Loucy (cell line): ENCODE results near the gene NKG7.

ENCODE experiments used
- H2AFZ ChIP-seq: fragments of 200-600 bp; sonication (generic); 2 replicates; pipeline ENCODE4 v1.6.0; 2016; ENCODE audit warnings: antibody characterized with exemption, mild to moderate bottlenecking, low read length, moderate library complexity
- H3F3A ChIP-seq: fragments of 200-600 bp; 2 replicates; pipeline ENCODE4 v1.6.0; 2016; ENCODE audit warnings: antibody characterized with exemption, low read depth, mild to moderate bottlenecking
- H3K27me3 ChIP-seq: fragments of 200-600 bp; sonication (generic); 2 replicates; pipeline ENCODE4 v1.6.1; 2014; ENCODE audit warnings: low read length, mild to moderate bottlenecking; ENCODE audit not compliant: insufficient read depth, poor library complexity, severe bottlenecking
- H3K36me3 ChIP-seq: fragments of 200-600 bp; sonication (generic); 2 replicates; pipeline ENCODE4 v1.6.1; 2016; ENCODE audit warnings: low read length; ENCODE audit not compliant: insufficient read depth
- H3K4me1 ChIP-seq: fragments of 200-600 bp; sonication (generic); 2 replicates; pipeline ENCODE4 v1.5.1; 2014; ENCODE audit warnings: low read length, mild to moderate bottlenecking; ENCODE audit not compliant: insufficient read depth, poor library complexity, severe bottlenecking
- H3K4me2 ChIP-seq: fragments of 200-600 bp; sonication (generic); 2 replicates; pipeline ENCODE4 v1.6.0; 2014; ENCODE audit warnings: antibody characterized with exemption, low read length, low read depth, mild to moderate bottlenecking; ENCODE audit not compliant: poor library complexity, severe bottlenecking
- H3K4me3 ChIP-seq: fragments of 200-600 bp; sonication (generic); 2 replicates; pipeline ENCODE4 v1.5.1; 2014; ENCODE audit warnings: low read length, mild to moderate bottlenecking, mixed read lengths; ENCODE audit not compliant: poor library complexity, severe bottlenecking
- H3K79me2 ChIP-seq: fragments of 200-600 bp; sonication (generic); 2 replicates; pipeline ENCODE4 v1.6.1; 2014; ENCODE audit warnings: low read length; ENCODE audit not compliant: insufficient read depth
- H3K9ac ChIP-seq: fragments of 200-600 bp; sonication (generic); 2 replicates; pipeline ENCODE4 v1.6.0; 2014; ENCODE audit warnings: mild to moderate bottlenecking, low read depth, low read length, moderate library complexity; ENCODE audit not compliant: poor library complexity, severe bottlenecking
- H3K9me2 ChIP-seq: fragments of 200-600 bp; sonication (generic); replicated peaks from 2 replicates; pipeline ENCODE4 v1.6.1; 2016; ENCODE audit warnings: low read depth, low read length, mixed read lengths
- H3K9me3 ChIP-seq: fragments of 200-600 bp; sonication (generic); 2 replicates; pipeline ENCODE4 v1.6.1; 2014; ENCODE audit warnings: mild to moderate bottlenecking, antibody characterized with exemption, low read length, low read depth; ENCODE audit not compliant: insufficient read depth
- H4K20me1 ChIP-seq: fragments of 200-600 bp; sonication (generic); 2 replicates; pipeline ENCODE4 v1.6.0; 2014; ENCODE audit warnings: antibody characterized with exemption, low read length, mild to moderate bottlenecking; ENCODE audit not compliant: insufficient read depth, poor library complexity, severe bottlenecking
- EZH2phosphoT487 ChIP-seq: fragments of 200-600 bp; IDR thresholded peaks from 2 replicates; pipeline ENCODE4 v1.6.1; 2018; ENCODE audit warnings: antibody characterized with exemption, mild to moderate bottlenecking, moderate library complexity, borderline replicate concordance
- TF ChIP-seq, protein P1 (sequence below): fragments of 200-600 bp; sonication (generic); conservative IDR thresholded peaks from 2 replicates; pipeline ENCODE4 v1.5.1; 2014; ENCODE audit warnings: mild to moderate bottlenecking, antibody characterized with exemption, low read length

The NKG7 gene

DNA sequence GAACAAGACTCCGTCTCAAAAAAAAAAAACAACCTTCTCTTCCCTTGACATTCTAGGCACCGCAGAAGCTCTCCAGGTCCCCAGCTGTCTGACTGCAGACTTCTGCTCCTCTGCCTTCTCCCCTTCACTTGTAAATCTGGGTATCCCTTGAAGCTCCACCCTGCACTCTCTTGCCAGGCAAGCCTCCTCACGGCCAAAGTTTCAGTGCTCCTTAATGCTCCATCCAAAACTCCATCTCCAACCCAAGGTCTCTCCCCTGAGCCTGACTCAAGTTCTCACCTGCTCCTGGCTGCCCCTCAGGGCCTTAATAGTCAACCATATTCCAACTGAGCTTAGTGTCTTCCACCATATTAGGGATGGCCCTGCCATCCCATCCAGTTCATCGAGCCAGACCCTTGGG lies 2.2 kb downstream of the NKG7 start:
- Histone ChIP-seq H2AFZ (no peak overlapping the region), H3K4me3 (peak overlapping the region; percentile 78), H3K36me3 (no peaks in the 10 kb centered on the region), H3K9me3 (no peaks in the 10 kb centered on the region), H3K4me2 (peak overlapping the region; percentile 97), H3K9ac (peak overlapping the region; percentile 96), H3K79me2 (peaks cover 57% of the 10 kb centered on the region), H4K20me1 (no peaks in the 10 kb centered on the region), H3K9me2 (no peaks in the 10 kb centered on the region), H3K27me3 (no peaks in the 10 kb centered on the region), H3K4me1 (peaks cover 63% of the 10 kb centered on the region), H3F3A (peaks cover 12% of the 10 kb centered on the region)
- TF ChIP-seq, protein P1, sequence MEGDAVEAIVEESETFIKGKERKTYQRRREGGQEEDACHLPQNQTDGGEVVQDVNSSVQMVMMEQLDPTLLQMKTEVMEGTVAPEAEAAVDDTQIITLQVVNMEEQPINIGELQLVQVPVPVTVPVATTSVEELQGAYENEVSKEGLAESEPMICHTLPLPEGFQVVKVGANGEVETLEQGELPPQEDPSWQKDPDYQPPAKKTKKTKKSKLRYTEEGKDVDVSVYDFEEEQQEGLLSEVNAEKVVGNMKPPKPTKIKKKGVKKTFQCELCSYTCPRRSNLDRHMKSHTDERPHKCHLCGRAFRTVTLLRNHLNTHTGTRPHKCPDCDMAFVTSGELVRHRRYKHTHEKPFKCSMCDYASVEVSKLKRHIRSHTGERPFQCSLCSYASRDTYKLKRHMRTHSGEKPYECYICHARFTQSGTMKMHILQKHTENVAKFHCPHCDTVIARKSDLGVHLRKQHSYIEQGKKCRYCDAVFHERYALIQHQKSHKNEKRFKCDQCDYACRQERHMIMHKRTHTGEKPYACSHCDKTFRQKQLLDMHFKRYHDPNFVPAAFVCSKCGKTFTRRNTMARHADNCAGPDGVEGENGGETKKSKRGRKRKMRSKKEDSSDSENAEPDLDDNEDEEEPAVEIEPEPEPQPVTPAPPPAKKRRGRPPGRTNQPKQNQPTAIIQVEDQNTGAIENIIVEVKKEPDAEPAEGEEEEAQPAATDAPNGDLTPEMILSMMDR: no peak
- TF ChIP-seq EZH2phosphoT487: no peak

DNA sequence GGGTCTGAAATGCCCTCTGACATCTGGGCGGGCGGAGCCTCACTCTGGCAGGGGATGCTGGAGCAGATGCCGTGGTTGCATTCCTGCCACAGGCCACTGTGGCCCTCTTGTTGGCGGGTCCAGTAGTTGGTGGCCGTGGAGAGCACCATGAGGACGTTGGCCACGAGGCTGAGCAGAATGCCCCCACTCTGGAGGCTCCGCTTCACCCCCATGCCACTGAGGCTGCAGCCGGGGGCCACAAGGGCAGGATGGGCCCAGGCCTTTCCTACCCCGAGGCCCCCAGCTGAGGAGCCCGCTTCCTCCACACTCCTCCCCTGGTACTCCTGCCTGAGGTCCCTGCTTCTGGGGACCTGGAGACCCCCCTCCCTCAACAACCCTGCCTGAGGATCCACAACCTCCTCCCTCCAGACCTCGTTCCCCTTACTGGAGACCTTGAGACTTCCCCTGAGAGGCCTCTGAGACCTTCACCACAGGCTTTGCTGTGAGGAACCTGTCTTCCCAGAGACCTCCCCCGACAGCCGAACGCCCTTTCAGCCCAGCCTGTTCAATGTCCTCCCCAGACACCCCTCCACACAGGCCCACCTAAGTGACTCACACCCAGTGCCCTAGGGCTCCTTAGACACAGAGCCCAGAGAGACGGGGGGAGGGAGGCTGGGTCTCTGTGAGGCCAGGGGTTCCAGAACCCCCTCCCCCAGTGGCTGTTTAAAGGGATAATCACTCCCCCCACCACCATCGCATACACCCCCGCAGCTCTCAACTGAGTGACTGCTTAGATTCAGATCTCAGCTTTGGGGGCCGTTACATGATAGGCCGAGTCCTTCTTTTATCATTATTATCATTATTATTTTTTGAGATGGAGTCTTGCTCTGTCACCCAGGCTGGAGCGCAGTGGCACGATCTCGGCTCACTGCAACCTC lies 3.8 kb downstream of the NKG7 start, which contains the start of gene CLDND2:
CLDND2 (minus strand) TSS at position 638 of the 917 bp plus-strand sequence; CDS start at position 212, 426 bp downstream.
- Histone ChIP-seq H4K20me1 (no peaks in the 10 kb centered on the region), H3K4me1 (peaks cover 62% of the 10 kb centered on the region), H3K4me2 (peak within 1 kb of the TSS; percentile 89), H3K9ac (peak within 1 kb of the TSS; percentile 93), H3K36me3 (no peaks in the 10 kb centered on the region), H3F3A (peaks cover 12% of the 10 kb centered on the region), H3K4me3 (peak within 1 kb of the TSS; percentile 99), H3K9me3 (no peaks in the 10 kb centered on the region), H3K79me2 (peaks cover 69% of the 10 kb centered on the region), H2AFZ (peak within 1 kb of the TSS; percentile 86), H3K27me3 (no peaks in the 10 kb centered on the region), H3K9me2 (no peaks in the 10 kb centered on the region)
- no peak for TF ChIP-seq EZH2phosphoT487
- TF ChIP-seq, protein P1: no peak

DNA sequence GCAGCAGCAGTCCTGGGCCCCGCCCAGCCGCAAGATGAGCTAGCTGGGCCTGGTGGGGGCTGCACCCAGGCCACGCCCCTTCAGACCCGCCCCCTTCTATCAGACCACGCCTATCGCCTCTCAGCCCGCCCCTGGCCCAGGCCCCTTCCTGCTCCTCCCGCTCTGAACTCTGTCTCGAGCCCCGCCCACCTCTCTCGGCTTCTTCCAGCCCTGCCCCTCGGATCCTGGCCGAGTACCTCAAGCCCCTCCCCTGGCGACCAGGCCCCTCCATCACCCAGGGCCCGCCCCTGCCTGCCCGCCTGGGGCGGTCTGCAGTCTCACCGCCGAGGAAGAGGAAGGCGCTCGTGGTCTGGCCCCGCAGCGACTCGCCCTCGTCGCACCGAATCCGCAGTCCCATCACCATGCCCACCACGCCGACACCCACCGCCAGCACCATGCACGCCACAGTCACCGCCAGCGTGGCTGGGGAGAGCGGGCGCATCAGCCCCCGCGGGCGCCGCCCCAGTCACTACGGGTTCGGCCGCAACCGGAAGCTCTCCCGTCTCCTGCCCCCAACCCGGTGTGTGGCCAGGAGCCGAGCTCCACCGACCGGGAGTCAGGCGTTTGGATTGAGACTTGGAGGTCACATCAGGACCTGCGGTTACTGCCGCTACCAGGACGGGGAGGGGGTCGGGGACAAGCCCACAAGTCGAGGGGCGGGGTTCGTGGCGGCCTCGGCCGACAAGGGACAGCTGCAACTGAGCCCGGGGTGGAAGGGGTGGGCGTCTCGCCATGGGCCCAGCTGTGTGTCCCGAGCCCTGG lies 4.7 kb downstream of the NKG7 start:
- peak overlapping the region; percentile 99 for H3K4me3 ChIP-seq
- peaks cover 9% of the 10 kb centered on the region for H3F3A ChIP-seq
- peaks cover 69% of the 10 kb centered on the region for H3K79me2 ChIP-seq
- H3K36me3 ChIP-seq: no peaks in the 10 kb centered on the region
- TF ChIP-seq, protein P1: no peak
- no peak for TF ChIP-seq EZH2phosphoT487
- peak overlapping the region; percentile 94 for H3K9ac ChIP-seq
- H3K9me2 ChIP-seq: no peaks in the 10 kb centered on the region
- H3K27me3 ChIP-seq: no peaks in the 10 kb centered on the region
- no peaks in the 10 kb centered on the region for H3K9me3 ChIP-seq
- H2AFZ ChIP-seq: peak overlapping the region; percentile 86
- H4K20me1 ChIP-seq: no peaks in the 10 kb centered on the region
- H3K4me2 ChIP-seq: peak overlapping the region; percentile 89
- H3K4me1 ChIP-seq: peaks cover 59% of the 10 kb centered on the region
